Prostate gland (tissue), 2 donors: Measurements from ENCODE around the gene ZNF292.

Experiments used
- POLR2A ChIP-seq: fragments of 450-650 bp; IDR thresholded peaks from one replicate; pipeline ENCODE4 v1.6.1; 2016; ENCODE audit warnings: antibody characterized with exemption, mild to moderate bottlenecking
- TF ChIP-seq, protein P1 (sequence below), 4 experiments: fragments of 200-600 bp in 2 of 4; fragments of 450-650 bp in 2 of 4; sonication (generic) in 2 of 4; IDR thresholded peaks; 1 replicate in 3 of 4; 2 replicates in 1 of 4; pipeline ENCODE4 v1.5.1; 2016 to 2019; ENCODE audit warnings: antibody characterized with exemption in 4 of 4, mild to moderate bottlenecking in 2 of 4, moderate library complexity in 2 of 4

DNA sequence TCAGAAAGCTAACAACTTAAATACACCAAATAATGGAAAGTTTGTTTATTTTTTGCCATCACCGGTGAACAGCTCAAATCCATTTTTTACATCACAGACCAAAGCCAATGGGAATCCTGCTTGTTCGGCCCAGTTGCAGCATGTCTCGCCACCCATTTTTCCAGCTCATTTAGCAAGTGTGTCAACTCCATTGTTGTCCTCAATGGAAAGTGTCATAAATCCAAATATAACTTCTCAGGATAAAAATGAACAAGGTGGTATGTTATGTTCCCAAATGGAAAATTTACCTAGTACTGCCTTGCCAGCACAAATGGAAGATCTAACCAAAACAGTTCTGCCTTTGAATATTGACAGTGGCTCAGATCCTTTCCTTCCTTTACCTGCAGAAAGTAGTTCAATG, 101.7 kb downstream of the ZNF292 start:
- TF ChIP-seq POLR2A, result no peak
- TF ChIP-seq, protein P1, sequence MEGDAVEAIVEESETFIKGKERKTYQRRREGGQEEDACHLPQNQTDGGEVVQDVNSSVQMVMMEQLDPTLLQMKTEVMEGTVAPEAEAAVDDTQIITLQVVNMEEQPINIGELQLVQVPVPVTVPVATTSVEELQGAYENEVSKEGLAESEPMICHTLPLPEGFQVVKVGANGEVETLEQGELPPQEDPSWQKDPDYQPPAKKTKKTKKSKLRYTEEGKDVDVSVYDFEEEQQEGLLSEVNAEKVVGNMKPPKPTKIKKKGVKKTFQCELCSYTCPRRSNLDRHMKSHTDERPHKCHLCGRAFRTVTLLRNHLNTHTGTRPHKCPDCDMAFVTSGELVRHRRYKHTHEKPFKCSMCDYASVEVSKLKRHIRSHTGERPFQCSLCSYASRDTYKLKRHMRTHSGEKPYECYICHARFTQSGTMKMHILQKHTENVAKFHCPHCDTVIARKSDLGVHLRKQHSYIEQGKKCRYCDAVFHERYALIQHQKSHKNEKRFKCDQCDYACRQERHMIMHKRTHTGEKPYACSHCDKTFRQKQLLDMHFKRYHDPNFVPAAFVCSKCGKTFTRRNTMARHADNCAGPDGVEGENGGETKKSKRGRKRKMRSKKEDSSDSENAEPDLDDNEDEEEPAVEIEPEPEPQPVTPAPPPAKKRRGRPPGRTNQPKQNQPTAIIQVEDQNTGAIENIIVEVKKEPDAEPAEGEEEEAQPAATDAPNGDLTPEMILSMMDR (IDR thresholded peaks at IDR 0.05), result no peak
